HG03469 (cell line): Measurements from ENCODE around the gene XIRP2.

Experiments used
- ATAC-seq: cut with Tn5 transposase; IDR thresholded peaks from one replicate; pipeline ENCODE4 v1.9.1; 2021; ENCODE audit warnings: mild to moderate bottlenecking, moderate library complexity, moderate number of reproducible peaks; ENCODE audit not compliant: unreplicated experiment

The XIRP2 gene

GRCh38 chr2:167132906-167133555 lies 244.8 kb downstream of the XIRP2 start:
- ATAC-seq, result no peak

DNA sequence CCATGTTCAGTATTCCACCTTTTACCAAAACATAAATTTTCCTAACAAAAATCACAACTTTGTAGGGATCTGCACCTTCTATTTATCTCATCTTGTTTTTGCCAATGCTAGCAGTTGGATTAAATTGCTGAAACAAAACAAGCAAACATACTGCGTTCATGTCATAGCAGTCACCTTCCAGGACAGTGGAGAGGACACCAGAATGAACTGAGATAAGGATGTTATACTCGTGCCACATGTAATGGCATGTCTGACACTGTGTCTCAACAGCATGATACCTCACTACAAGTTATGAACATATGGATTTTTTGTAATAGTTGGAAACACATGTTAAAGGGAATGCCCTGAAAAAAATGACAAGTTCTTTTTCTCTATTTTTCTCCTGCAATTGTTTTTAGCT lies 245.3 kb downstream of the XIRP2 start:
- no peak for ATAC-seq

DNA sequence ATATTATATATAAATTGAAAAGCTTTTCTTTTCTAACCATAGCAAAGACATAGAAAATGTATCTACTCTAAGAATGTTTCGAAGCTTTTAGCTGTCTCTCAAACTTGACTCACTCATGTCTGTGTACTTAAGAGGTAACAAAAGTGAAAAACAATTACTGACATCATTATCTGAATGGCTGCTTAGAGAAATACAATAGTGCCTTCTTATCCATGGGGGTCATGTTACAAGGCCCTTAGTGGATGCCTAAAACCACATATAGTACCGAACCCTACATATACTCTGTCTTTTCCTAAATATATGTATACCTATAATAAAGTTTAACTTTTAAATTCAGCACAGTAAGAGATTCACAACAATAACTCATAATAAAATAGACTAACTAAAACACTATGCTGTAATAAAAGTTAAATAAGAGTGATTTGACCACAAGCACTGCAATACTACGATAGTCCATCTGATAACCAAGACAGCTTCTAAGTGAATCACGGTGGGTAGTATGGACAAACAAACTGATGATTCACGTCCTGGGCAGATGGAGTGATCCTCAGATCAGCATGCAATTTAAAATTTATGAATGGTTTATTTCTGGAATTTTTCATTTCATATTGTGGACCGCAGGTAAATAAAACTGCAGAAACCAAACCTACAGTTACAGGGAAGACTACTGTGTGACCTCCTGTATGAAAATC lies 246.2 kb downstream of the XIRP2 start:
- ATAC-seq, result no peak

DNA sequence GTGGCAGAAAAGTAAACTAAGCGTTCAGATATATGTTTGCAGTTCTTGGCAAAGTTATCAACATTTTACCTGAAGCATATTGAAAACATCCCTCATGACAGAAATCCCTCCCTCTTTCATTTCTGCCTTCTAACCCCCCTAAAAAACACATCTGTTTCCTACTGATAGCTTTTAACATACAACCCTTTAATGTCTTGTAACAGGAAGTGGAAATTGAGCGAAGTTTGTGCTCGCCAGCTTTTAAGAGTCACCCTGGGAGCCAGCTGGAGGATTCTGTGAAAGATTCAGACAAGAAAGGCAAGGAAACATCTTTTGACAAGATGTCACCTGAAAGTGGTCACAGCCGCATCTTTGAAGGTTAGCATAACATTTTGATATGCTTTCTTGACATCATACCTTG lies 247.4 kb downstream of the XIRP2 start:
- ATAC-seq, result no peak

GRCh38 chr2:167136879-167137596 lies 248.8 kb downstream of the XIRP2 start:
- ATAC-seq, result no peak

DNA sequence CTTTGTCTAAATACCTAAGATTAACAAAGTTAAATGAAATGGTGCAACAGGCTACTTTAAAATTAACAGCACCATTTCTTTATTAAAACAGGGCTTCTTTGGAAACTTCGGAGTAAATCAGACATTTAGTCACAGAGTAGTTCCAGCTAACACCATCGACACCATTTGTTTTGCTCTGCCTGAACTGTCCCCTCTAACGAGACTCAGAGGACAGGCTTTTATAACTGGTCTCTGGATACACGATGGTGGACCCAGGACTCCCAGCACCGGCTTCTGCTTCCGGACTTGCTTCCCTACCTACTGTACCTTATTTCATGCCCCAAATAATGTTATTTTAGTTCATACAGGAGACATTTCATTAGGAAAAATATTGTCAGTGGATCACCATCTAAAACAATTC lies 252.1 kb downstream of the XIRP2 start:
- ATAC-seq, result no peak

DNA sequence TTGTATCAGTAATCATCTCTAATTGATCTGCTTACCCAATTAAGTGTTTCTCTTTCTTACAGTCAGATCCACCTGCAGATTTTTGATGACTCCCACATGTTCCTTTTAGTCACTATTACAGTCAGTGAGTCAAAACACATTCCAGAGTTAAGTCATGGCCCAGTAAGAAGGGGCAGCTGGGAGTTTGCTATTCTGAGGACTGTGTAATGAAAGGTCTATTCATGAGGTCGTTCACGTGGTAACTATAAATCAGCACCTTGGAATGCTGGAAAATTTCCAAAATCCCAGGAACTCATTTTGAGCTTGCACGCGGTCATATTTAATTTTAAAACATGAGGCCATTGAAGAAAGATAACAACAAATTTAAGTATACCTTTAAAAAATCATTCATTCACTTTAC lies 252.5 kb downstream of the XIRP2 start:
- ATAC-seq, result no peak

DNA sequence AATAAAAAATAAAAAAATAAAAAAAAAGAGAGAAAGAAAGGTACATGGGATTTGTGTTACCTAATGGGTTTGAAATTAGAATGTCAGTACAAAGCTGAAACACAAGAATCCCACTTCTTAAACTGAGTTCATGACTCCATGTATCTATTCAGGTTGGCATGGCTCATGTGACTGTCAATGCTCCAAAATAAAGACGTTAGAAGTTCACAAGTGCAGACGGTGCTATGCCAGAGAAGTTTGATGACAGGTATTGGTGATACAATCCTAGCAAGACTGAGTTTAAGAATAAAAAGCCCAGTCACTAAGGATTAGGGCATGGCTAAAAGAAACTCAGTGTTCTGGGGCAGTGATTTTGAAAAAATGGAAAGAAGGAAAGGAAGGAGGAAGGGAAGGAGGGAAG lies 254.3 kb downstream of the XIRP2 start:
- no peak for ATAC-seq

DNA sequence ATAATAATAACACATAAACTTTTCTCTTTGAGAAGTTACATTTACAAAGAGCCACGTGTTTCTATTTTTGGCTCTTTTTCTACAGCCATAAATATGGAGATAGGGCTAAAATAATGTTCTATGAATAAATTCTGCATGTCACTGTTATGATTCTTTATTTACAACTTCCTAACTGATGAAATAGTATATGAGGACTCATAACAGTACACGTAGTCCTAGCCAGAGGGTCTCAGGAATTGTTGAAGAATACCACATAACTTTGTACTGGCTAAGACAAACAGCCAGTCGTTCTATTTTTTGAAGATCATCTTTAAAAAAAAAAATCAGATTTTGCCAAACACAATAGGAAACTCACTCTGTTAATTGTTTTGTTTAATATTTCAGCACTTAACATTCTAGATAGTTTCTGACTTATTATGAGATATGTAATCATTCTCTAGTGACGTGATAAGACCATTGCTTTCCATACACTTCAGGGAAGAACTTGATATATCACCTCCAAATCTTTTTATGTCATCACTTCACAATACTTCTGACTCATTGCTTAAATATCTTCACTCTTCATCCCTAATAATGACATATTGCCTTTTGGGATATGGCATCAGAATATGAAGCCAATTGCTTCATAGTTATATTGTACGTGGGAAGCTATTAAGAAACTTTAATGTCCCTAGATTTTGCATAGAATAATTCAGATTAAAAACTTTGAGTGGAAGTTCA lies 256.1 kb downstream of the XIRP2 start:
- ATAC-seq, result no peak

- ATAC-seq, result no peak
Observed at GRCh38 chr2:167147271-167147941, 259.1 kb downstream of the XIRP2 start.

DNA sequence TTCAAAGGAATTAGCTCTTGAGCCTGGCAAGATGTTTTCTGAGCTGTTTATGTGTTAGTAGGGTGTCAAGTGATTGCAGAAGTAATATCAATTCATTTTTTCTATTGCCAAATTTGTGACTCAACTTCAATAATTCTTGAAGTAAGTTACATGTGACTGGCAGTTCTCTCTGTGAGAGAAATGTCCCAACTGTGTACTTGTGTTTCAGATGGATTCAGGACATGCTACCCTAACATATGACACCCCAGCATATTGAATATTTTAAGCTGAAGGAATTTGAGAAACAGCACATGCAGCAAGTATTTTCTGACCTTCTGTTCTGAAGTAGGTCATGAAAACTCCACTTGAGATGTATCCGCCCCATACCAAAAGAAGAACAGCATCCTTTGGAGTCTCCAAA lies 263.6 kb downstream of the XIRP2 start:
- ATAC-seq, result no peak

DNA sequence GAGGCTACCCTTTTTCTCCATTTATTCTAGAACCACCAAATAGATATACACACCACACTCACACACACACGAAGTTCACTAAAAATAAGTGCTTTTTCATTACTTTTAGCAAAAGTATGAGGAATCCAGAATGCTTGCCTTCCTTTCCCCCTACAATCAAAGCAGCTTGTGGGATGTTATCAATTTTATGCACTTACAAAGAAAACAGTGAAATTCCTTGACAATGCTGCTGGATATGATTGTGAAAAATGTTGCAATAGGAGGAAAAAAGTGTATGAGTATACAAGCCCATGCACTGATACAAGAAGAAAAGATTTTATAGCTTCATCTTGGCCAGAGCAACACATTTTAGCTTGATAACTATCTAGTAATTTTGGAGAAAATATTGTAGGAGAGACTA lies 269.2 kb downstream of the XIRP2 start:
- no peak for ATAC-seq

DNA sequence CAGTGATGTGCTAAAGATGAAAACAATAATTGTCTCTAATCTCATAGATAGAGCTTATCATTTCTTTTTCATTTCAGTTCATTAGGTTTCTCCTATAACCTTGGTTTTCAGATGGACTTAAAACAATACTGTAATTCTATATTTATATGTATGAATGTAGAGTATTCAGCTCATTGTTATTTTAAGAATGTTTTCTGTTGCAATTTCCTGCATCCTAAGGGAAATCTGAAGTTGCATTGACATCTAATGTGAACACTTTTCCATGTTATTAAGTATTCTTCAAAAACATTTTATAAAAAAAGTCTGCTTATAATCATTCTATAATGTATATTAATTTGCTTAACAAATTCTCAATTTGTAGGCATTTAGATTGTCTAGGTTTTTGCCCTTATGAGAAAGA lies 288.9 kb downstream of the XIRP2 start:
- ATAC-seq, result no peak

DNA sequence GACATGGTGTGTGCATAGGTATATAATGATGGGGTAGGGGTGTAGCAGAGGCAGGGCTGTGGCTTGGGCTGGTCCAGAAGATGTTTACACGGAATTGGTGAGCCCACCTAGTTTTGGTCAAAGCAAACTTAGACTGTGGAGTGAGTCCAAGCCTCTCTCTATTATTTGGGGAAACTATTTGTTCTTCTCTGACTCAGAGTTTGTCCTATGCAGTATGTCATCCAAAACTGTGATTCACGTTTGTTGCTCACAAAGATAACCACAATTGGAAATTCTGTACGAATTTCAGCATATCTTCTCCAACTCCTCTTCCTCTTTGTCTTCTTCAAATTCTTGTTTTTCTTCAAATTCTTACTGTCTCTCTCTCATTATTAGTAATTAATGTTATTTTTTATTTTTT lies 292.9 kb downstream of the XIRP2 start:
- ATAC-seq, result no peak

DNA sequence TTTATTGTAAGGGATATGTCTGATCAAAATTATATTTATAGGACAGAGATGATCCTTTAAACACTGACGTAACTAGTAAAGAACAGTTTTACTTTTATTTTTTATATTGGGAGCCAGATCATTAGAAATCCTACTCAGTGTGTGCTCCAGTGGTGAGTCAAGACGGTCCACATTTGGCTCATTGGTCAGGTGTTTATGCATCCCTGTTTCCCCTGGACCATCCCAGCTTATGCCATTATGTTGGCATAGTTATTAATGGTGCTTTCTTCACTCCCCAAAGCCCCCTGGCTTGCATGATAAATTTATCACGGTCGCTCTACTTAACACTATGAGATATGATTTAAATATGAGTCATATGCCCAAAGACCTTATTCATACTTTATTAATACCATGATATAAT lies 293.4 kb downstream of the XIRP2 start:
- no peak for ATAC-seq

DNA sequence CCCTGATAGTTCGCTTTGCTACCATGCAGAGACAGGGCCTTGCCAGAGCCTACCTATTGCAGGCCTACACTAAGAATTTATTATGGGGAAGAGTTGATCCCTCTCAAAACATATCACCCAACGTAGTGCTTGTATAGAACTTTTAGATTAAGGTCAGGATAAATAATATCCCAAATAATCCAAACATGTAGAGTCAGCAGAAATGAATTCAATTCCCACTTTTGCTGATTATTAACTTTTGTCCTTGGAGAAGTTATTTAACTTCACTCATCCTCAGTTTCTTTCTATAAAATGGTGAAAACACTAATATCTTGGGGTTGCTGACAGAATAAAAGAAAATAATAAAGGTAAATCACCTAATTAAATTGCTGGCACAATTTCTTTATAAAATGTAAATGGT lies 294.1 kb downstream of the XIRP2 start:
- ATAC-seq, result no peak

GRCh38 chr2:167183931-167184330 lies 295.7 kb downstream of the XIRP2 start:
- no peak for ATAC-seq

DNA sequence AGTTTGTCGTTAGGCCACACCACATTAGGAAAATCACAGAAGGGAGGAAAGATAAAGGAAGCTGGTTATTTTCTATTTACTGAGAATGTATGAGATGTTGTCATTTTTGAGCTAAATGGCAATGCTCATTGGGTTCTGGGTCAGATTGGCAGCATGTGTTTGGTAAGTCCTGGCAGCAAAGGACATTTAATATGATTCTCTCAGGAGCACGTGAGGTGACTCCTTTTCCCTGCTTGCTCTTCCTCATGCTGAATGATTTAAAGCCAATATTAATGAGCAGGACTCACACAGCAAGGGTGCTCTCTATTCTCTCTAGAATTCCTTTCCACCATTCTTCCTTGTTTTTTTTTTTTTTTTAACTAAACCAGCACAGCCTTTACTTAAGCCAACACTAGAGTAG lies 298.2 kb downstream of the XIRP2 start:
- no peak for ATAC-seq

- ATAC-seq, result no peak
Observed at GRCh38 chr2:167187049-167187727, 298.9 kb downstream of the XIRP2 start.
